Ishikawa (cell line): Measurements from ENCODE around the gene FOXO6.

Experiments used
- CEBPB ChIP-seq: IDR thresholded peaks from 2 replicates; pipeline ENCODE4 v1.6.1; 2012
- CREB1 ChIP-seq: IDR thresholded peaks from 2 replicates; pipeline ENCODE4 v1.6.1; 2012; ENCODE audit warnings: low read depth
- EGR1 ChIP-seq: IDR thresholded peaks from 2 replicates; pipeline ENCODE4 v1.6.1; 2012
- MAX ChIP-seq: IDR thresholded peaks from 2 replicates; pipeline ENCODE4 v1.6.1; 2012
- NFIC ChIP-seq: IDR thresholded peaks from 2 replicates; pipeline ENCODE4 v1.6.1; 2012
- TAF1 ChIP-seq: IDR thresholded peaks from 2 replicates; pipeline ENCODE4 v1.6.1; 2012; ENCODE audit warnings: low read depth, mild to moderate bottlenecking
- TEAD4 ChIP-seq: IDR thresholded peaks from 2 replicates; pipeline ENCODE4 v1.6.1; 2012
- USF1 ChIP-seq: IDR thresholded peaks from 2 replicates; pipeline ENCODE4 v1.6.1; 2012
- YY1 ChIP-seq: IDR thresholded peaks from 2 replicates; pipeline ENCODE4 v1.6.1; 2012; ENCODE audit warnings: low read depth
- ZBTB7A ChIP-seq: IDR thresholded peaks from 2 replicates; pipeline ENCODE4 v1.6.1; 2012; ENCODE audit warnings: low read depth
- TF ChIP-seq, protein P1 (sequence below): IDR thresholded peaks from 2 replicates; pipeline ENCODE4 v1.6.1; 2012; ENCODE audit warnings: low read depth, mild to moderate bottlenecking

DNA sequence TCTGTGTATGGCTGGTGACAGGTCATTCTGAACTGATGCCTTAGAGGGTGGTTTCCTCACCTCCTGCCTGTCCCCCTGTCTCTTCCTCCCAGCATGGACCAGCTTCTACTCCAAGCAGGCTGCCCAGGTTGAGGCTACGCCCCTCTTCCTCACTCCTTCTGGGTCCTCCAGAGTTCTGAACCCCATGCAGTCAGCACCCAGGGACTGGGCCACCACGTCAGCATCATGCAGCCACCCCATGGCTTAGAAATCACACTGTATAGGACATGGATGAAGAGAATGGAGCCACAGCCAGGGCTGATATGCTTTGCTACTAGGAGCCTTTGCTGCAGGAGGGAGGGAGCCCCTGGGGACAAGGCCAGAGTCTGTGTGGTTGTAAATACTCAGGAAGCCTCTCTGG is 8.3 kb downstream of the FOXO6 start:
- TF ChIP-seq ZBTB7A, result no peak
- no peak for TF ChIP-seq TEAD4
- TF ChIP-seq, protein P1, sequence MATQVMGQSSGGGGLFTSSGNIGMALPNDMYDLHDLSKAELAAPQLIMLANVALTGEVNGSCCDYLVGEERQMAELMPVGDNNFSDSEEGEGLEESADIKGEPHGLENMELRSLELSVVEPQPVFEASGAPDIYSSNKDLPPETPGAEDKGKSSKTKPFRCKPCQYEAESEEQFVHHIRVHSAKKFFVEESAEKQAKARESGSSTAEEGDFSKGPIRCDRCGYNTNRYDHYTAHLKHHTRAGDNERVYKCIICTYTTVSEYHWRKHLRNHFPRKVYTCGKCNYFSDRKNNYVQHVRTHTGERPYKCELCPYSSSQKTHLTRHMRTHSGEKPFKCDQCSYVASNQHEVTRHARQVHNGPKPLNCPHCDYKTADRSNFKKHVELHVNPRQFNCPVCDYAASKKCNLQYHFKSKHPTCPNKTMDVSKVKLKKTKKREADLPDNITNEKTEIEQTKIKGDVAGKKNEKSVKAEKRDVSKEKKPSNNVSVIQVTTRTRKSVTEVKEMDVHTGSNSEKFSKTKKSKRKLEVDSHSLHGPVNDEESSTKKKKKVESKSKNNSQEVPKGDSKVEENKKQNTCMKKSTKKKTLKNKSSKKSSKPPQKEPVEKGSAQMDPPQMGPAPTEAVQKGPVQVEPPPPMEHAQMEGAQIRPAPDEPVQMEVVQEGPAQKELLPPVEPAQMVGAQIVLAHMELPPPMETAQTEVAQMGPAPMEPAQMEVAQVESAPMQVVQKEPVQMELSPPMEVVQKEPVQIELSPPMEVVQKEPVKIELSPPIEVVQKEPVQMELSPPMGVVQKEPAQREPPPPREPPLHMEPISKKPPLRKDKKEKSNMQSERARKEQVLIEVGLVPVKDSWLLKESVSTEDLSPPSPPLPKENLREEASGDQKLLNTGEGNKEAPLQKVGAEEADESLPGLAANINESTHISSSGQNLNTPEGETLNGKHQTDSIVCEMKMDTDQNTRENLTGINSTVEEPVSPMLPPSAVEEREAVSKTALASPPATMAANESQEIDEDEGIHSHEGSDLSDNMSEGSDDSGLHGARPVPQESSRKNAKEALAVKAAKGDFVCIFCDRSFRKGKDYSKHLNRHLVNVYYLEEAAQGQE, result no peak
- TF ChIP-seq TAF1, result no peak
- TF ChIP-seq MAX, result no peak
- no peak for TF ChIP-seq CREB1
- TF ChIP-seq EGR1, result no peak
- no peak for TF ChIP-seq CEBPB
- no peak for TF ChIP-seq USF1
- TF ChIP-seq YY1, result no peak
- TF ChIP-seq NFIC, result no peak
